HG03108 (cell line): ENCODE results near the gene KLHL42.

Source experiments
- ATAC-seq: cut with Tn5 transposase; IDR thresholded peaks from one replicate; pipeline ENCODE4 v1.9.1; 2021; ENCODE audit warnings: moderate library complexity; ENCODE audit not compliant: unreplicated experiment

The KLHL42 gene

DNA sequence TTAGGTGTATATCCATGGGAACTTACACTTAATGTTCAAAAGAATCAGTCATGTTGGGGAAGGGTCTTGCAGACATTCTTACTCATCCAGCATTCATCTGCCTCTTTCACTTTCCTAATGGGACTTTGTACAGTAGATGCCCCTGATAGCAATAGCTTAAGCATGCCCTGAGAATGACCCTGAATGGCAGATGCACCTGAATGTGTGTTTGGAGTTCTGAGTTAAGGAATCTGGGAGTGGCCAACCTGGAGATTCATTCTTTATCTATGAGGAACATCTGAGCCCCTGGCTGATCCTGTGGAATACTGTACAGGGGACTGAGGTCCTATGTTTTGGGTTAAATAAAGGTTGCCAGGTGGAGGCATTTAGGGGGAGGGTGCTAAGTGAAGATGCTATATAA lies 71.3 kb downstream of the KLHL42 start:
- ATAC-seq: no peak

DNA sequence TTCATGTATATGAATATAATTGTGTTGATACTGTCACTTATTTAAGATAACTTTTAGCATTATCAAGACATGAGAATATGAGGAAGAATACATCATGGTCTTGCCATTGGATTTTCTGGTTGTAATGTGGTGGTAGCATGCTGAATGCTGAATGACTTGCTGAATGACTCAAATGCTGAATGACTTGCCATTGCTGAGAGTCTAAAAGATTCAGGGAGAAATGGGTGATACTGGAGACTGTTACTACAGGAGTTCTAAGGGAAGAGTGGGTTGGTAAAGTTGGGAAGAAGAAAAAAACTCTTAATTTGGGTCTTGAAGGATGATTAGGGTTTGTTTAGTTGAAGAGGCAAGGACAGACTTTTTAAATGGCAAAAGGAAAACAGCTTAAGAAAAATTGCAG lies 72.1 kb downstream of the KLHL42 start:
- ATAC-seq: no peak
